ENCODE results near the gene MRPL1. TPM values are rescaled to one million over a fixed set of nuclear protein-coding genes. Genes with fewer than 3 reads are reported as not detected.

MRPL1 gene
- total RNA-seq, 1 donor from 2014 or later = 50.8 TPM

- DNase-seq = no peak
- TF ChIP-seq CTCF (IDR thresholded peaks at IDR 0.05; ENCODE audit: borderline replicate concordance) = no peak
- Histone ChIP-seq H3K36me3 (no peaks in the 10 kb centered on the region), H3K4me1 (peaks cover 5% of the 10 kb centered on the region), H3K27ac (replicated peaks) (no peak overlapping the region), H3K9me3 (replicated peaks) (no peaks in the 10 kb centered on the region), H3K4me3 (no peak overlapping the region), H3K27me3 (ENCODE audit: low read depth) (no peaks in the 10 kb centered on the region)
- intact Hi-C loops (cut with micrococcal nuclease) = no loop called here
Observed at GRCh38 chr4:77996076-77996475, 133.4 kb downstream of the MRPL1 start.

DNA sequence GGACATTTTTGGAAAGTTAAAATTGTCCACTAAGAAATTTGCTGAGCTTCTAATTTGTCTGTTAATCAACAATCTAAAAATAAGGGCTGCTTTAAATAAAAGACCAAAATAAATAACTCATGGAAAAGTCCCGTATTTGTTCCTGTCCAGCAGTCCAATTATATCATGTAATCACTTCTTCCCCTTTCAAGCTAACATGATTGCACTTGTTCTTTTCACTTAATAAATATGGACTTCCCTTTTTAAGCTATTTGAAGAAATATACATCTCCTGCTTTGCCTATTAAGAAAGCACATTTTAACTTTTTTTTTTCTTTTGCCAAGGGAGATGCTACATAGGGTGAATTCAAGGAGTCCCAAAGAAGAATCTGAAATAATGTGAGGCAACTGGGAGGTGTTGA, 138.9 kb downstream of the MRPL1 start:
- H3K36me3 ChIP-seq = no peaks in the 10 kb centered on the region
- no peaks in the 10 kb centered on the region for H3K4me1 ChIP-seq
- no peak overlapping the region for H3K27ac ChIP-seq (replicated peaks)
- no peaks in the 10 kb centered on the region for H3K9me3 ChIP-seq (replicated peaks)
- no peak for DNase-seq
- no peak for TF ChIP-seq CTCF (IDR thresholded peaks at IDR 0.05; ENCODE audit: borderline replicate concordance)
- no peaks in the 10 kb centered on the region for H3K27me3 ChIP-seq (ENCODE audit: low read depth)
- H3K4me3 ChIP-seq = no peak overlapping the region
- intact Hi-C loops (cut with micrococcal nuclease) = no loop called here

DNA sequence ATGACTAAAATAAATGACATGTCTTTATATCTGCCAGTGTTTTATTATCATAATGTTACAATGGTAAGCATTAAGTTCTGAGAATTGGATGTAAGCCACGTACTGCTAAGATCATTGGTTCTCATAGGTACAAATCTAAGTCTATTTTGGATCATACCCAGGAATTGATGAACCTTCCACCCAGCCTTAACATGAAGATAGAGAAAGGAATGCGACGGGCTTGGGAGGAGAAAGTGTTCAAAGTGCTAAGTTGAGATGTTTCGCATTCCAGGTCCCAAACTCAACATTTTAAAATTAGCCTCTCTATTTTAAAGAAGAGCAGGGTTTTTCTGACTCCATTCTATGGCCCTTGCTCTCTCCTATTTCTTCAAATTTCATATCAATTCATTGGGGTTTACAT, 139.6 kb downstream of the MRPL1 start:
- no peak for TF ChIP-seq CTCF (IDR thresholded peaks at IDR 0.05; ENCODE audit: borderline replicate concordance)
- no peaks in the 10 kb centered on the region for H3K9me3 ChIP-seq (replicated peaks)
- no peak overlapping the region for H3K27ac ChIP-seq (replicated peaks)
- H3K27me3 ChIP-seq (ENCODE audit: low read depth) = no peaks in the 10 kb centered on the region
- intact Hi-C loops (cut with micrococcal nuclease) = no loop called here
- DNase-seq = no peak
- no peaks in the 10 kb centered on the region for H3K4me1 ChIP-seq
- no peaks in the 10 kb centered on the region for H3K36me3 ChIP-seq
- H3K4me3 ChIP-seq = no peak overlapping the region

Other genes starting within 250 kb of the MRPL1 start
- 21.8 TPM for gene CNOT6L, start 43.5 kb upstream of the MRPL1 start, total RNA-seq
- 1.4 TPM for gene FRAS1, start 194.5 kb downstream of the MRPL1 start, total RNA-seq